ELR (cell line): ENCODE measurements around the gene GOLGA2.

Experiments used
- DNase-seq: peaks from one replicate; pipeline ENCODE4 v3.0.0-alpha.2; 2015; ENCODE audit warnings: low read depth

Gene GOLGA2

DNA sequence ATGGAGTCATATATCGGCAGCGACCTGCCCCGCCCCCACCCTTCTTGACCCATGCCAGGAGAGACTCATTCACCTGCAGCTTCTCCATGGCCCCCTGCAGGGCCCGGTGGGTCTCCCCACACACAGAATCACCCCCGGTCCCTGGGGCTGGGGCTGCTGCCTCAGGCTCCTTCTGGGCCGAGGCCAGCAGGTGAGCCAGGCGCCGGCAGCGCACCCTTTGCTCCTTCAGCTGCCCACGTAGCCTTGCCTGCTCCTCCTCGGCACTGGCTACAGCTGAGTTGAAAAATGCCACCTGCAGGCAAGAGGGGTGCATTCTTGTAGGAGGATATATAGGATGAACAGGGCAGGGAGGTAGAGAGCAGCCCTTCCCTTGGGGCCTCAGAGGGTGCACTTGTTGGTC lies 17.9 kb downstream of the GOLGA2 start:
- DNase-seq: no peak

DNA sequence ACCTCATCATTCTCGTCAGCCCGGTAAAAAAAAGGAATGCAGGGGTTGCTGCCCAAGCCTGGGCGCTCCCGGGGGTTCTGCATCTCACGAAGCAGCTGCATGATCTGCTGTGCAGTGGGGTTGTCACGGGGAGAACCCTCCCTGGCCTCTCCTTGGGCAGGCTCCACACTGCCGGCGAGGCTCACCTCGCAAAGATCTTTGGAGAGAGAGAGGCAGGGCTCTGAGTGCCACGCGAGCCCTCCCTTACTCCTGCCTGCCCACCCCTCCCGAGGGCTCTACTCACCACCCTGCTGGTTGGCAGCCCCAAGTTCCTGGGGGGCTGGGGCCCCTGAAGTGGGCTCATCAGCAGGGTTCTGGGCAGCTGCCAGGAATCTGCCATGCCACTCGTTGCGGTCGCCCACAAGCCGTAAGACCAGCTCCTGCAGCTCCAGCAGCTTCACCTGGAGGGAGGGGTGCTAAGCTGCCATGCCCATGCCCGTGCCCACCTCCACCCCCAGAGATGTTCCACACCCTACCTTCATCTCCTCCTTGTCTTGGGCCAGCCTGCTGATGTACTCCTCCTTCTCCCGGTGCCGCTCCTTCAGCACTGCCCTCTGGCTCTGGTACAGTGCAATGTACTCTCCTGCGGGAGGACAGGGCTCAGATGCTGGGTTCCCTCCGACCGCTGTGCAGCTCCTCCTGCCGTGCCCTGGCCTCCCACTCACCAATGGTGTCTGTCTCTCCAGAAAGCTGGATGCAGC lies 18.6 kb downstream of the GOLGA2 start:
- no peak for DNase-seq

DNA sequence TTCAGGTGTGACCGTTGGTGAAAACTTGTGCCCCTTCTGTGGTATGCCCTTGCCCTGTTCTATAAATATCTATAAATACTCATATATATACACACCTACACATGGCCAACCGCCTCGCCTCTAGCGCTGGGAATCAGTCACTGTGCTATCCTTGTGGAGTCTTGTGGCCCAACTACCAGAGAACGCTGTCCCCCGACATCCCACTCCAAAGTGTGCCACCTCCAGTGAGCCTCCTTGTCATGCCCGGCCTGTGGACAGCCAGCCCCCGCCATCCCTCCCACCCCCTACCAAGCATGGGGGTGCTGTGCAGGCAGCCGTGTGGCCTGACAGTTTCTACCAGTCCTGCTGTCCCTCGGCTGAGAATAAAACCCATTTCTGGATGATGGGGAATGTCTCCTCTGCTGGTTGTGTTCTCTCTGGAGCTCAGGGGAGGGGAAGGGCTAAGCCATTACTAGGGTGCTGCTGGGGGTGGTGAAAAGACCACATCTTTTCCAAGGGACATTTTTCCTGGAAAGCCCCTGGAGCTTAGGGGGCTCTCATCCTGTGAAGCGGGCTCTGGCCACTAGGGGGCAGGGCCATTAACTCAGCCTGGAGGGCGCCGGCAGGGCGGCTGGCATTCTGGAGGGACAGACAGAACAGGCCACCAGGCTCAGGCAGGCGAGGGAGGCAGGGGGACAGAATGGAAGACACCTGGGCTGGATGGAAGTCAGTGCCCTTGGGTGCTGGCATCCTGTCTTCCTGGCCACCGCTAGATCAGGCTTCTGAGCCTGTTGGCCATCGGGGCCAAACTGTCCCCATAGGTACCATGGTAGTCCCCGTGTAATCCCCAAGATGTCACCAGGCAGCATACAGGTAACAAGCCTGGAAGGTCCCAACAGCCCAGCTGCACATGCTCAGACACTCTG lies 20.7 kb downstream of the GOLGA2 start:
- DNase-seq: peak; percentile 78

DNA sequence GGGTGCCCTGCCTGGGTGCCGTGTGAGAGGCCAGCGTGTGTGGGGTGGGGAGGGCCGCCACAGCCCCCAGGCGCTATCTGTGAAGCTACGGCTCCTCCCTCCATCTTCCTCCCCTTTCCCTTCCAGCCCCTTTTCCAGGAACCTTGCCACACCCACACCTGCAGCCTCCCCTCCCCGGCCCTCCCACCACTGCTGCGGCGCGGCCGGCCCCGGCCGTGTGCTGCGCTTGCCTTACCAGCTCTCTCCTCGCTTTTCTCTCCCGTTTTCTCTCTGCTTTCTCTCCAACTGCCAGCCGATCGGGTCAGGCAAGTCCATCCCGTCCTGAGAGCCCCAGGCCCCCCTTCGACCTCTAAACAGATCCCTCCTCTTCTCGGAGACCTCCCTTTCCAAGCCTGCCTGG lies 21.4 kb downstream of the GOLGA2 start:
- DNase-seq: no peak

DNA sequence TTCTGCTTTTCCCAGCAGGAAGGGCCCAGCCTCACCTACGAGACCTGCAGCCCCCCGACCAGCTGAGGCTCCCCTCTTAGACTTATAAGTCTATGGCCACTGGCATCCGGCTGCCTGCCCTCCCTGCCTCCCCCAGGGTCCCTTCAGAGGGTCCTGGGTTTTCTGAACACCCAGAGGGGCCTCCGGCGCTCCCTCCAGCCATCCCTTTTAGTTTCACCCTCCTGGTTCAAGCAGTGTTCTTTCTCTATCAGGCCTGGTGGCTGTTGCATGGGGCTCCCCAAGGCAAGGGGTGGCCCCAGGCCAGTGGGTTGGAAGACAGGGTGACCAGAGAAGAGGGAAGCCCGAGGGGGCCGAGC lies 21.8 kb downstream of the GOLGA2 start:
- no peak for DNase-seq

DNA sequence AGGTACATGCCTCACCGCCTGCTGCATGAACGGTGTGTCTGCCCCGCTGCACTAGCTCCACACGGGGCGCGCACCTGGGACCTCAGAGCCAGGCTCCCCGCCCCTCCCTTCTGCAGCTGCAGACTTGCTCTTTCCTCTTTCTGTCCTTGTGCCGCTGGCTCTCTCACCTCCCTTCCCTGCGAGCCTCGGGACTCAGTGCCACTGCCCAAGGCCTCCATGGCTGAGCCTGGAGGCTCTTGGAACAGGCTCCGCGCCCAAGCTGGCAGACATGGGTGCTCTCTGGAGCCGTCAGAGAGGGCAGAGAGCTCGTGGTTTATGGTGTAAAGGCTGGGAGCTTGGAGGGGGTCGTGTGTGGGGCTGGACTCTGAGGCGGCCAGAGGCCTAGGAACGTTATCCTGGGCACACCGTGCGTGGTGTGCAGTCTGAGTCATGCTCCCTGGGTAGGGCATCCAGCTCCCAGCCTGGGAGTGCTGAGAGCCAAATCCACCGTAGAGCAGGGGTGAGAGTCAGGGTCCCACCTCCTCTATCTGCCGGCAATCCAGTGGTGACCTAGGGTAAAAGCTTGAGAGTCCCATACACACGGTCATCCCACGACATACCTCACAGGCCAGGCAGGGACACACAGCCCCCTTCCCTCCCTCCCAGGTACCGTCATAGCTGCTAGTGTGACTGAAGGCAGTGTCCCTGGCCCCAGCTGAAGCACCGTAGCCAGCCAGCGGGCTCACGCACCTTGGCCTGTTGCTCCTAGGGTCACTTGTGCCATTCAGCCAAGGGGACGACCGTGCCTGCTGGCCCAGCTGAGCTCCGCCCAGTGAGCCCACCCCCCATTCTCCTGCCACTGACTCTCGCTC lies 22.4 kb downstream of the GOLGA2 start:
- DNase-seq: no peak

DNA sequence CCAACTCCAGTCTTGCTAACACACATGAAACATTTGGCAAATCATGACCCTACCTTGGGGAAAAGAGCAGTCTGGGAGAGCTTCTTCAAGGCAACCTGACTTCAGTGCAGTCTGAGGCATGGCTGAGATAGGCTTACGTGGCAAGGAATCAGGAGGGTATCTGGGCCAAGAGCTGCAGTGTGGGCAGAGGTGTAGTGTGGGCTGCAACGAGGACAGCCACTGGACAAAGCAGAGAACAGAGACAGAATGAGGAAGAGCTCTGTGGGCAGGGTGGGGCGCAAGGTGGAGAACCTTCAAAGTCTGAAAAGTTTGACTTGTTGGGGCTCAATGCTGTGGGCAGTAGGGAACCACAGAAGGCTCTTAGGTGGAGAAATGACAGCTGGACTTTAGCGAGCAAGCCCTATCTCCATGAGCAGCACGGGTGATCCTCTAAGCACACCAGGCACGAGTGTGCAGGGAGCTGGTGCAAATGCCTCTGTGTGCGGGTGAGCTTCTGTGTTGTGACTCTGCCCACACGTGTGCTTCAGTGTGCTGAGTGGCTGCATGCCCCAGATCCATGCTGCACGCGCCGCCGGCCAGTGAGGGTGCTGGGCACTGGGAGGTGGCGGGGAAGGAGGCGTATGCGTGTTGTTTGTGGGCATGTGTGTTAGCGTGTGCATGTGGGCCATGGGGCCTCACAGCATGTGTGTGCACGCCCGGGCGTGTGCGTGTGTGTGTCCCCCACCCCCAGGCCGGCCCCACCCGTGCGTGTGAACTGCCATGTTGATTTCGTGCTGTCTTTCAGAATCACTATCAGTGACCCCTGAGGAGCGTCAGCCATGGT lies 23.3 kb downstream of the GOLGA2 start:
- no peak for DNase-seq

DNA sequence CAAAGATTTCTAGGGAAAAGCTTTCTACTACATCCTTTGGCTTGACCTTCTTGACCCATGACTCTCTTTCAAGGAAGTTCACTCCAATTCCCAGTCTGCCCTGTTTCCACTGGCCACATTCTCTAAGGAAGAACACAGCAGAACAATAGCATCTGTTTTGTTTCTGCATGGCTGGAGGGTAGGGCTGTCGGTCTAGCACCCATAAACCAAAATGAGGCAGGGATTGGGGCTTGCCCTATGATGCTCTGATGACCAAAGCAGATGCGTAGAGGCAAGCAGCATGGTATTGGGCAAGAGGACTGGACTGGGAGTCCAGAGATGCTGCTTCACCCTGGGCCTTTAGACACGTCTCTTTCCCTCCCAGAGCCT lies 24.1 kb downstream of the GOLGA2 start:
- DNase-seq: peak; percentile 68

DNA sequence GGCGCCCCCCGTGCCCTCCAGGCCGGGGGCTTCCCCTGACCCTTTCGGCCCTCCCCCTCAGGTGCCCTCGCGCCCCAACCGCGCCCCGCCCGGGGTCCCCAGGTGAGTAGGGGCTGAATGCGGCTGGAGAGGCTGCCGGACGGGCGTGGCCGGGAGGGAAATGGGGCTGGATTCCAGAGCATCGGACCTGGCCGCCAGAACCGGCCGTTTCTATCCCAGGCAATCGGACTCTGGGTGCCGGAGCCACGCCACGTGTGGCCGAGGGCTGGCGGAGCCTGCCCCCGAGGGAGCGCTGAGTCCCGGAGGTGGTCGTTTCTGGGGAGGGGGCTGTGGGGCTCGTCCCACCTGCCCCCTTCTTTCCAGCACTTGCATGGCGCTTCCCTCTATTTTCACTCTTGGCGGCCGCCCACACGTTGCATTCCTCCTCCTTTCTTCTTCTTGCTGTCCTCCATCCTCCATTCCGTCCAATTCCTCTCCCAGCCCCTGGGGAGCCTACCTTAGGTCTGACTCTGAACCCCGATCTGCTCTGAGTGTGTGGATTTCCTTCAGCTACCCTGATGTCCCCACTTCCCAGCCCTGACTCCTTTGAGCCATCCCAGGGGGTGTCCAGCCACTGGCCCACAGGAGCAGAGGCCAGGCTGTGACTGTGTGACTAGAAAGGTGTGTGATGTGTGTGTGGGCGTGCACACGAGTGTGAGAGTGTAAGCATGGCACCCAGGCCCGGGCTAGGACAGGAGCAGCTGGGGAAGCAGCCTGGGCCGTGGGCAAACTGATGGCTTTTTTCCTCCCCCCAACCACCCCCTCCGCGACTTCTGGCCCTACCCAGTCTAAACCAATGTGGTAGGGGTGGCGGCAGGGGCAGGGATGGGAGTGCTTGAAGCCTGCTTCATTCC lies 24.7 kb downstream of the GOLGA2 start:
- no peak for DNase-seq

DNA sequence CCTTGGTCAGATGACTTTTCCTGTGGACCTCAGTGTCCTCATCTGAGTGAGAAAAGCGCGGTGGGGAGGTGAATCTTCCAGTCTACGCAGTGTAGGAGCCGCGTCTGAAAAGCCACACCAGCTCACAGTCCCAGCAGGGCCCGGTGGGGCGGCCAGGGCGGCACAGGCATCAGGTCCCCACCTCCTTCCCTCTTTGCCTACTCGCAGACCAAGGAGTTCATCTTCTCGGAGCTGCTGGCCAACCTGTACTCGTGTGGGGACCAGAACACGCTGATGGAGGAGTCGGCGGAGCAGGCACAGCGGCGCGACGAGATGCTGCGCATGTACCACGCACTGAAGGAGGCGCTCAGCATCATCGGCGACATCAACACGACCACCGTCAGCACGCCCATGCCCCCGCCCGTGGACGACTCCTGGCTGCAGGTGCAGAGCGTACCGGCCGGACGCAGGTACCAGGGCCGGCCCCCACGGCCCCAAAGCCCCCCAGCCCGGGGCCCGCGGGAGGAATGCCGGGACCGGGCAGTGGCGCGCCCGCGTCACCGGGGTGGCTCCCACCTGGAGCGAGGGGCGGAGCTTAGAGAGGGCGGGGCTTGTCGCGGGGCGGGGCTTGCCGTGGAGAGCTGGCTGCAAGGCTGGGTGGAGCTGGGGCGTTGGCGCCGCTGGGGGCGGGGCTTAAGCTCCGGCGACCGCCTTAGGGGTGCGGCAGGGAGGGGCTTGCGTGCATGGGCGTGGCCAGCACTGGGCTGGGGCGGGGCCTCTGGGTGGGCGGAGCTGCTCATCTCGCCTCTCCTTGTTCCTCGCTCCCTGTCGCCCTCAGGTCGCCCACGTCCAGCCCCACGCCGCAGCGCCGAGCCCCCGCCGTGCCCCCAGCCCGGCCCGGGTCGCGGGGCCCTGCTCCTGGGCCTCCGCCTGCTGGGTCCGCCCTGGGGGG lies 25.6 kb downstream of the GOLGA2 start:
- peak; percentile 72 for DNase-seq

DNA sequence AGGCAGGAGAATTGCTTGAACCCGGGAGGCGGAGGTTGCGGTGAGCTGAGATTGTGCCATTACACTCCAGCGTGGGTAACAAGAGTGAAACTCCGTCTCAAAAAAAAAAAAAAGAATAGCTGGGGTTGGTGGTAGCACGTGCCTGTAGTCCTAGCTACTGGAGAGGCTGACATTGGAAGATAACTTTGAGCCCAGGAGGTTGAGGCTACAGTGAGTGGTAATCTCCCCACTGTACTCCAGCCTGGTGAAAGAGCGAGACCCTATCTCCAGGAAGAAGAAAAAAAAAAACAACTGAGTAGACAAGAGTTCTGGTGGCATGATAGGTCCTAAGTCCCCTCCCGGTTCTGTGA lies 26.3 kb downstream of the GOLGA2 start:
- no peak for DNase-seq

DNA sequence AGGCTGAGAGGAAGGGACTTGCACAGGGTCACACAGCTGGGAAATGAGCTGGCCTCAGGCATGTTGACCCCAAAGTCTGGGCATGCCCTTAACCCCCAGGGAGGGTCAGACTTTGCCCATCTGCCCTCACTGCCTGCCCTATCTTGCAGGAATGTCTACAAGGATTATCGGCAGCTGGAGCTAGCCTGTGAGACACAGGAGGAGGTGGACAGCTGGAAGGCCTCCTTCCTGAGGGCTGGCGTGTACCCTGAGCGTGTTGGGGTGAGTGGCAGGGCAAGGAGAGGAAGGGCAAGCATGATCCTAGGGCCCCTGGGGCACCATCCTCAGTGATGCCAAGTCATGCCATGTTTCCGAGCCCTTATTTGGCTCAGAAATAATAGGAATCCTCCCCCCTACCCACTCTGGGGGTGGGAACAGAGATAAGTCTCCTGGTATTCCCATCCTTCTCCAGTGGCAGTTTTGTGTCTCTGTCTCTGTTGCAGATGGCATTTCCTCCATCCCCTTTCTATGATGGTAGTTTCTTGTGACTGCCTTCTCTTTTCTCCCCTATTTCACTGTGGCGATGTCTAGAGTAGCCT lies 28.5 kb downstream of the GOLGA2 start:
- DNase-seq: no peak

DNA sequence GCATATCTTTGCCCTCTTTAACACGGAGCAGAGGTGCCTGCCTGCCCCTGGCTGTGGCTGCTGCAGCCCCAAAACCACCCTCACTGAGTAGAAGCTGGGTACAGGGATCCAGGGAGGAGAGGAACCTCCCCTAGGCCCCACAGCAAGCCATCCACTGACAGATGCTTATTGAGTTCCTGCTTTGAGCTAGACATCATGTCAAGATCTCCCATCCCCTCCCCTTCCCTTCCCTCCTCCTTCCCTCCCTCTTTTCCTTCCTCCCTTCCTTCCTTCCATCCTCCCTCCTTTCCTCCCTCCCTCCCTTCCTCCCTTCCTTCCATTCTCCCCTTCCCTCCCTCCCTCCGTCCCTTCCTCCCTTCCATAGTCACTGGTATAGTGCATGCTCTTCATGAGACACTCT lies 29.3 kb downstream of the GOLGA2 start:
- no peak for DNase-seq

DNA sequence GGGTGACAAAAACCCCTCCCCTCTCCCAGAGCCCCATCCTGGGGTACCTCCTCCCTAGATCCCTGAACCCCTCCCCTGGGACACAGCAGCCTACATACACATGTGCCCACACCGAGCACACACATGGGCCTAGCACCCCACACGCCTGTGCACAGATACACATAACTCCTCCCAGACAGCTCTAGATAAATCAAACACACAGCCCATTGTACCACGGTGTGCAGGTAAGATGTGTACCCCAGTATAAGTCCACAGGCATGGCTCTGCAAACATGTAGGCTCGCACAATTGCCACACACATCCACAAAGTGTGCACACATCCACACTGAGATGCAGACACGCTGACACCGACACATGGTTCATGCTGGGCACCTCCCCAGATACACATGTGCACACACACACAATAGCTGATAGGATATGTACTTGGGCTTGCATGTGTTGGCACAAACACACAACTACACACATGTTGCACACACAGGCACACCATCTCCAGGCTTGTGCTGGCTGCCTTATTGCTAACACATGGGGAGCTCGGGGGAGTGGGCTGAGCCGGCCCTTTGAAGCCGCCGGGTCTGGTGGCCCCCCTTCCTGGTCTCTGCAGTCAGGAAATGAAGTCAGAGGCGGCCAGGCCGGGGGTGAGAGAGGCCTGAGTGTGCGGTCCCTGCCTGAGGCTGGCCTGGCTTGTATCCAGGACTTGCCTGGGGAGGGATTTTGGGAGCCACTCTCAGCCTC lies 30.2 kb downstream of the GOLGA2 start:
- peak; percentile 87 for DNase-seq

DNA sequence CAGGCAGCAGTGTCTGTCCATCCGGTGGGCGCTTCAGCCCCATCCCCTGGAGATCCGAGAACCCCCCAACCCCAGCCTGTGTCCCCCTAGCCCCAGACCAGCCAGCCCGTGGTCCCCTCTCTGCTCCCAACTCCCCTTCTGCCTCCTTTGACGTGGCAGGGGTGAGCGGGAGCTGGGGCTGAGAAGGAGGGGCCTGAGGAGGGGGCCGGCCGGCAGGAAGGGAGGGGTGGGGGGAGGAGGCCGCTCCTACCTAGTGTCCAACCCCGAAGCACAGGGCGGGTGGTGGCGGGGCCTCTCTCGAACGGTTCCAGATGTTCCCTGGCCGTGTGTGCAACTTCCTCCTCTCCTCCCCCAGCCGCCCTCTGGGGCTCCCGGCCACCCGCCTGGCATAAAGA lies 31.0 kb downstream of the GOLGA2 start:
- DNase-seq: peak; percentile 73

DNA sequence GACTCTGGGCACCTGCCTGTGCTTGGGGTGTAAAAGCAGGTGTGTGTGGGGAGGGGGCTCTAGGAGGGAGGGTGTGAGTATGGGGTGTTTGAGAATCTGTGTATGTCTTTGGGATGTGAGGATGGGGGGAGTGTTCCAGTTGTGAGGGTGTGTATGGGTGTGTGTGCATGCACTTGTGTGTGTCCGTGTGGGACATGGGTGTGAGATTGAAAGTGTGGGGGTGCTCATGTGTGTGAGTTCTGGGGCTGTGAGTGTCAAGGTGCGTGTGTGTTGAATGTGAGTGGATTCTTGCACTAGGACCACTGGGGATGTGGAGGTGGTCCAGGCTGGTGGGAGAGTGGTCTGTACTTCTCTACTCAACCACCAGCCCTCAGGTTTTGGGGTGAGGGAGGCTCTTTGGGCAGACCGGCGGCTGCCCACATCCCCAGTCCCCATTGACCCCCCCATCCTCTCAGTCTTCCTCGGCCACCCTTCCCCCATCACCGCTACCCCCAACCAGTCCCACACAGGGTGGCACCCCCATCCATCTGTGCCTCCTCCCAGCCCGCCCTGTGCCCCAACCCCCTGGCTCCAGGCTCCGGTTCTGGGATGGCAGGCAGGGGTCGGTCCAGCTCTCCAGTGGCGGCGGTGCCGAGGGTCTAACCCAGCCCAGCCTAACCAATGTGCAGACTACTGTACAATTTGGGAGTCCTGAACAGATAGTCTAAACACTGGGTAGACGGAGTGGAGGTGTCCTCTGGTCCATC lies 31.5 kb downstream of the GOLGA2 start:
- no peak for DNase-seq

DNA sequence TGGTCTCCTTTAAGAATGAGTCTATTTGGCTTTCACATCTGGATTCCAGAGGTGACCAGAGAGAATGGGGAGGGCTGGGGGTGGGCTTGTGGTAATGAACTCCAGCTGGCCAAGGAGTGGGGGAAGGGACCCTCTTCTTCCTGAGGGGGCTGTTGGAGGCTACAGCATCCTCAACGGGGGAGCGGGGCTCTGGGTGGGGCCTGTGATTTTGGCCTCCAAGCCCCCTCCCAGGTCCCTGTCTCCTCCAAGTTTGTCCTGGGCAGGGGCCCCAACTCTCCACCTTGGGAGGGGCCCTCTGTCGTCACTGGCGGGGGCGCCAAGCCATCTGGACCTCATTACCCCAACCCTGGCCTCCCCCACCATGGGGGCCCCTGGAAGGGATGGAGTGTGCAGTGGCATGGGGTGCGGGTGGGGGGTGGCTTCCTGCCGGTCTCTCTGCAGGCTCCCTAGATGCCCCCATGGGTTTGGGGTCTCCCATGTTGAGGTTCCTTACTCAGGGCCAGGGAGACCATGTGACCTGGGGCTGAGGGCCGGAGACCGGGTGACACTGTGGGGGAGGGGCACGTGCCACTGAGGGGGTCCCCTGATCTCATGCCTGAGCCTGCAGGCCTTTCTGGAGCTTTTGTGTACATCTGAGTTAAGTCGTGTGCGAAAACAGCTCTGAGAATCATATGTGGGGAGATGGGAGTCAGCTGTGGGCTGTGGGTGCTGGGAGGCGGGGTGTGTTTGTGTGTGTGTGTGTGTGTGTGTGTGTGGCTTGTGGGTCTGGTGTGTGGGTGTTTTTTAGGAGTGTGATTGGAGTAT lies 32.4 kb downstream of the GOLGA2 start:
- DNase-seq: no peak
